Embryonic facial prominence (tissue), 1 donor: Measurements from ENCODE around the gene FARS2.
"Not testable (repeated sequence)": the region's sequence is repeated elsewhere in the genome, so short reads cannot be mapped to it uniquely, and the experiment has no call there.

Source experiments
- DNase-seq: peaks from one replicate; pipeline ENCODE4 v3.0.0-alpha.2; 2016; ENCODE audit errors: extremely low spot score

Gene FARS2

GRCh38 chr6:5664149-5664548 is 402.8 kb downstream of the FARS2 start:
- no peak for DNase-seq

GRCh38 chr6:5665173-5665572 is 403.9 kb downstream of the FARS2 start:
- no peak for DNase-seq

- no peak for DNase-seq
Observed at GRCh38 chr6:5665667-5666066, 404.4 kb downstream of the FARS2 start.

- DNase-seq, result no peak
Observed at GRCh38 chr6:5666695-5667094, 405.4 kb downstream of the FARS2 start.

- DNase-seq, result no peak
Observed at GRCh38 chr6:5667737-5668136, 406.4 kb downstream of the FARS2 start.

- DNase-seq, result no peak
Observed at GRCh38 chr6:5670381-5670780, 409.1 kb downstream of the FARS2 start.

- no peak for DNase-seq
Observed at GRCh38 chr6:5670811-5671561, 409.7 kb downstream of the FARS2 start.

GRCh38 chr6:5671601-5672559 is 410.6 kb downstream of the FARS2 start:
- DNase-seq, result no peak

- no peak for DNase-seq
Observed at GRCh38 chr6:5672581-5673011, 411.3 kb downstream of the FARS2 start.

- no peak for DNase-seq
Observed at GRCh38 chr6:5673019-5673790, 411.9 kb downstream of the FARS2 start.

GRCh38 chr6:5674141-5674540 is 412.8 kb downstream of the FARS2 start:
- no peak for DNase-seq

GRCh38 chr6:5674721-5675120 is 413.4 kb downstream of the FARS2 start:
- DNase-seq, result no peak

GRCh38 chr6:5676701-5677100 is 415.4 kb downstream of the FARS2 start:
- DNase-seq, result no peak

GRCh38 chr6:5677219-5678000 is 416.1 kb downstream of the FARS2 start:
- DNase-seq, result no peak

GRCh38 chr6:5679270-5679669 is 418.0 kb downstream of the FARS2 start:
- no peak for DNase-seq

GRCh38 chr6:5679691-5680090 is 418.4 kb downstream of the FARS2 start:
- no peak for DNase-seq

GRCh38 chr6:5680095-5680494 is 418.8 kb downstream of the FARS2 start:
- no peak for DNase-seq

GRCh38 chr6:5681480-5681879 is 420.2 kb downstream of the FARS2 start:
- no peak for DNase-seq

GRCh38 chr6:5682530-5682929 is 421.2 kb downstream of the FARS2 start:
- no peak for DNase-seq

GRCh38 chr6:5683747-5684146 is 422.4 kb downstream of the FARS2 start:
- DNase-seq, result not testable (repeated sequence)
